HEK293 (cell line): ENCODE measurements around the gene CLASRP.

Source experiments
- CTCF ChIA-PET: fragments of 350-600 bp; formaldehyde crosslinking; extraction: SDS; loops from one replicate; lab custom pipeline; 2021; ENCODE audit warnings: antibody characterized with exemption; lab: Yijun Ruan, JAX
- POLR2A ChIA-PET: fragments of 300-600 bp; formaldehyde crosslinking; extraction: SDS; loops from one replicate; lab custom pipeline; 2020; ENCODE audit warnings: antibody characterized with exemption, inconsistent platforms; lab: Yijun Ruan, JAX
- H3K27ac ChIP-seq: fragments of 200-500 bp; sonication (Bioruptor generic); 2 replicates; pipeline ENCODE4 v1.5.1; 2014; ENCODE audit warnings: low read depth, low read length, control low read depth, inconsistent platforms; ENCODE audit errors: extremely low read depth
- H3K36me3 ChIP-seq, 2 experiments: fragments of 200-500 bp in 1 of 2; sonication (Bioruptor generic) in 1 of 2; 1 replicate in 1 of 2; 2 replicates in 1 of 2; pipeline ENCODE4 v1.5.1; 2014 to 2017; ENCODE audit warnings: inconsistent platforms in 2 of 2, low read length in 2 of 2; ENCODE audit not compliant: control insufficient read depth in 2 of 2, insufficient read depth in 1 of 2
- H3K4me1 ChIP-seq: fragments of 200-500 bp; sonication (Bioruptor generic); 2 replicates; pipeline ENCODE4 v1.5.1; 2014; ENCODE audit warnings: mild to moderate bottlenecking, low read length, inconsistent platforms; ENCODE audit not compliant: control insufficient read depth, insufficient read depth
- H3K4me3 ChIP-seq: 2 replicates; pipeline ENCODE4 v1.5.1; 2011; ENCODE audit warnings: low read depth, mild to moderate bottlenecking, control low read depth, low read length, moderate library complexity
- H3K9me3 ChIP-seq: fragments of 200-500 bp; sonication (Bioruptor generic); 2 replicates; pipeline ENCODE4 v1.5.1; 2014; ENCODE audit warnings: low read depth, low read length, inconsistent platforms; ENCODE audit not compliant: control insufficient read depth, insufficient read depth
- GLIS1 ChIP-seq: fragments of 450-650 bp; formaldehyde crosslinking; IDR thresholded peaks from 2 replicates; pipeline ENCODE4 v1.5.1; 2016; ENCODE audit warnings: missing biosample characterization, missing genetic modification characterization
- KLF10 ChIP-seq: fragments of 450-650 bp; IDR thresholded peaks from 2 replicates; pipeline ENCODE4 v1.5.1; 2018; ENCODE audit warnings: missing biosample characterization, mild to moderate bottlenecking, missing genetic modification characterization
- MYNN ChIP-seq: fragments of 450-650 bp; formaldehyde crosslinking; IDR thresholded peaks from 2 replicates; pipeline ENCODE4 v1.5.1; 2016; ENCODE audit warnings: missing biosample characterization, missing genetic modification characterization, borderline replicate concordance
- SETDB1 ChIP-seq: IDR thresholded peaks from one replicate; pipeline ENCODE4 v1.6.1; 2017; ENCODE audit warnings: mild to moderate bottlenecking, low read length, moderate library complexity, mixed read lengths; ENCODE audit not compliant: insufficient read length
- SP2 ChIP-seq: fragments of 450-650 bp; formaldehyde crosslinking; IDR thresholded peaks from 2 replicates; pipeline ENCODE4 v1.5.1; 2016; ENCODE audit warnings: missing biosample characterization, missing genetic modification characterization
- ZNF184 ChIP-seq: fragments of 450-650 bp; IDR thresholded peaks from 2 replicates; pipeline ENCODE4 v1.5.1; 2018; ENCODE audit warnings: missing biosample characterization, mild to moderate bottlenecking, missing genetic modification characterization
- ZNF501 ChIP-seq: fragments of 450-650 bp; formaldehyde crosslinking; IDR thresholded peaks from 2 replicates; pipeline ENCODE4 v1.5.1; 2016; ENCODE audit warnings: missing biosample characterization, missing genetic modification characterization
- ZNF76 ChIP-seq: fragments of 450-650 bp; formaldehyde crosslinking; IDR thresholded peaks from 2 replicates; pipeline ENCODE4; 2016; ENCODE audit warnings: low read depth, missing biosample characterization, missing genetic modification characterization, borderline replicate concordance
- ZNF768 ChIP-seq: fragments of 450-650 bp; formaldehyde crosslinking; IDR thresholded peaks from 2 replicates; pipeline ENCODE4 v1.5.1; 2018; ENCODE audit warnings: missing biosample characterization, mild to moderate bottlenecking, missing genetic modification characterization
- ZNF776 ChIP-seq: fragments of 450-650 bp; formaldehyde crosslinking; IDR thresholded peaks from 2 replicates; pipeline ENCODE4 v1.5.0; 2017; ENCODE audit warnings: missing biosample characterization, missing genetic modification characterization, borderline replicate concordance
- TF ChIP-seq, protein P1 (sequence below): fragments of 450-650 bp; formaldehyde crosslinking; IDR thresholded peaks from 2 replicates; pipeline ENCODE4 v1.5.1; 2016; ENCODE audit warnings: missing biosample characterization, missing genetic modification characterization
- TF ChIP-seq, protein P2 (sequence below): fragments of 450-650 bp; formaldehyde crosslinking; IDR thresholded peaks from 2 replicates; pipeline ENCODE4 v1.5.1; 2016; ENCODE audit warnings: missing biosample characterization, missing genetic modification characterization
- TF ChIP-seq, protein P3 (sequence below): fragments of 450-650 bp; formaldehyde crosslinking; IDR thresholded peaks from 2 replicates; pipeline ENCODE4 v1.5.1; 2016; ENCODE audit warnings: missing biosample characterization, missing genetic modification characterization
- TF ChIP-seq, protein P4 (sequence below): fragments of 450-650 bp; formaldehyde crosslinking; IDR thresholded peaks from 2 replicates; pipeline ENCODE4 v1.5.1; 2016; ENCODE audit warnings: missing biosample characterization, missing genetic modification characterization

Gene CLASRP

DNA sequence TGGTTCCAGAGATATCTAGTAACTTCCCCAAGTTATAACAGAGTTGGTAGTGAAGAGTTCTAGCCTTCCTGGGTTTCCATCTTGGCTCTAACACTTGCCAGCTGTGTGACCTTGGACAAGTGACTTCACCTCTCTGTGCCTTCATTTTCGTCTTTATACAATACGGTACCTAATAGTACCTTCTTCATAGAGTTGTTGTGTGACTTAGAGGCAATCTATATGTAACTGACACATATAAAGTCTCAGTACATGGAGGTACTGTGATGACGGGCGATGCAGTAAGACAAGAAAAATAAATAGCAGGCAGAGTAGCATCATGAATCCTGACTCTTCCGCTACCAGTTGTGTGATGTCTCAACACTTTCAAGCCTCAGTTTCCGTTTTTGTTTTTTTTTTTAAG is 8.0 kb upstream of the CLASRP start:
- 0 out of 2 replicates have a peak, but pooled peaks have one; percentile 25 for TF ChIP-seq ZNF768 (tag by site-specific recombination)
- TF ChIP-seq, protein P1, sequence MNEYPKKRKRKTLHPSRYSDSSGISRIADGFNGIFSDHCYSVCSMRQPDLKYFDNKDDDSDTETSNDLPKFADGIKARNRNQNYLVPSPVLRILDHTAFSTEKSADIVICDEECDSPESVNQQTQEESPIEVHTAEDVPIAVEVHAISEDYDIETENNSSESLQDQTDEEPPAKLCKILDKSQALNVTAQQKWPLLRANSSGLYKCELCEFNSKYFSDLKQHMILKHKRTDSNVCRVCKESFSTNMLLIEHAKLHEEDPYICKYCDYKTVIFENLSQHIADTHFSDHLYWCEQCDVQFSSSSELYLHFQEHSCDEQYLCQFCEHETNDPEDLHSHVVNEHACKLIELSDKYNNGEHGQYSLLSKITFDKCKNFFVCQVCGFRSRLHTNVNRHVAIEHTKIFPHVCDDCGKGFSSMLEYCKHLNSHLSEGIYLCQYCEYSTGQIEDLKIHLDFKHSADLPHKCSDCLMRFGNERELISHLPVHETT = no peak
- Histone ChIP-seq H3K36me3 (no peaks in the 10 kb centered on the region), H3K4me3 (no peak overlapping the region), H3K9me3 (no peaks in the 10 kb centered on the region), H3K27ac (no peak overlapping the region), H3K4me1 (no peaks in the 10 kb centered on the region)
- ChIA-PET CTCF (no interaction called here), POLR2A (interaction anchor here (2.1 kb wide), 1 partner anchor 8 kb away, joined by 14 read pairs; the partner anchor contains the start of gene CLASRP)

DNA sequence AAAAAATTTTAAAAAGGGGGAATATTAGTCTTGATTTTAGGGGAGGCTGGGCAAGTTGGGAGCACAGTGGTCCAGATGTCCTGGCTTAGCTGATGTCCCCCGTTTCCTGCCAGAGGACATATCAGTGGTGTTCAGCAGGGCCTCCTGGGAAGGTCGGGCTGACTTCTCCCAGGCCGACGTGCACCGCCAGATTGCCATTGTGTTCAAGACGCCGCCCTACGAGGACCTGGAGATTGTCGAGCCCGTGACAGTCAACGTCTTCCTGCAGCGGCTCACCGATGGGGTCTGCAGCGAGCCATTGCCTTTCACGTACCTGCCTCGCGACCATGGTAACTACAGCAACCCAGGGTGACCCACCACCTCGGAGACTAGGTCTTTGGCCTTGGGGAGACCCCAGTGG is 6.4 kb upstream of the CLASRP start:
- TF ChIP-seq, protein P2, sequence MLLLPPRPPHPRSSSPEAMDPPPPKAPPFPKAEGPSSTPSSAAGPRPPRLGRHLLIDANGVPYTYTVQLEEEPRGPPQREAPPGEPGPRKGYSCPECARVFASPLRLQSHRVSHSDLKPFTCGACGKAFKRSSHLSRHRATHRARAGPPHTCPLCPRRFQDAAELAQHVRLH (tag by site-specific recombination) = no peak
- TF ChIP-seq ZNF184 (tag by site-specific recombination) (no peak), ZNF76 (tag by site-specific recombination) (no peak), SETDB1 (no peak), KLF10 (tag by site-specific recombination) (no peak), SP2 (tag by site-specific recombination) (no peak)
- TF ChIP-seq, protein P3, sequence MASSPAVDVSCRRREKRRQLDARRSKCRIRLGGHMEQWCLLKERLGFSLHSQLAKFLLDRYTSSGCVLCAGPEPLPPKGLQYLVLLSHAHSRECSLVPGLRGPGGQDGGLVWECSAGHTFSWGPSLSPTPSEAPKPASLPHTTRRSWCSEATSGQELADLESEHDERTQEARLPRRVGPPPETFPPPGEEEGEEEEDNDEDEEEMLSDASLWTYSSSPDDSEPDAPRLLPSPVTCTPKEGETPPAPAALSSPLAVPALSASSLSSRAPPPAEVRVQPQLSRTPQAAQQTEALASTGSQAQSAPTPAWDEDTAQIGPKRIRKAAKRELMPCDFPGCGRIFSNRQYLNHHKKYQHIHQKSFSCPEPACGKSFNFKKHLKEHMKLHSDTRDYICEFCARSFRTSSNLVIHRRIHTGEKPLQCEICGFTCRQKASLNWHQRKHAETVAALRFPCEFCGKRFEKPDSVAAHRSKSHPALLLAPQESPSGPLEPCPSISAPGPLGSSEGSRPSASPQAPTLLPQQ = no peak
- Histone ChIP-seq H3K27ac (no peak overlapping the region), H3K36me3 (no peaks in the 10 kb centered on the region), H3K4me3 (no peak overlapping the region), H3K4me1 (no peaks in the 10 kb centered on the region), H3K9me3 (no peaks in the 10 kb centered on the region)
- CTCF ChIA-PET = interaction anchor here (1.3 kb wide), 1 partner anchor 111 kb away, joined by 4 read pairs; no protein-coding TSS in a partner anchor
- POLR2A ChIA-PET = interaction anchor here (1.2 kb wide), 1 partner anchor 31 kb away, joined by 3 read pairs; no protein-coding TSS in a partner anchor

DNA sequence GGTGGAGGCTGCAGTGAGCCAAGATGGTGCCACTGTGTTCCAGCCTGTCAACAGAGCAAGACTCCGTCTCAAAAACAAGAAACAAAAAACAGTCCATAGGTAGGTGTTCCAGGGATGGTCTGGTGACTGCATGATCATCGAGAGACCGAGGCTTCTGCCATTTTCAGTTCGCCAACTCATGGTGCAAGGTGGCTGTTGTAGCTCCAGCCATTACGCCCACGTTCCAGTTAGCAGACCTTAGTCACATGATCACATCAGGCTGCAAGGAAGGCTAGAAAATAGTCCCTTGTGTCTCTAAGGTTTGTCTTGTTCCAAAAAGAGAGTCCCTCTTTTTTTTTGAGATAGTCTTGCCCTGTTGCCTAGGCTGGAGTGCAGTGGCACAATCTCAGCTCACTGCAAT is 3.1 kb upstream of the CLASRP start:
- CTCF ChIA-PET = interaction anchor here (0.6 to 2.0 kb wide), 3 partner anchors 19 to 224 kb away, joined by 3 to 6 read pairs (median 3); no protein-coding TSS in a partner anchor
- no peak overlapping the region for H3K27ac ChIP-seq
- peaks cover 8 to 12% of the 10 kb centered on the region in 2 experiments for H3K36me3 ChIP-seq
- H3K9me3 ChIP-seq = no peaks in the 10 kb centered on the region
- POLR2A ChIA-PET = no interaction called here
- peaks cover 7% of the 10 kb centered on the region for H3K4me1 ChIP-seq
- no peak for TF ChIP-seq GLIS1
- TF ChIP-seq, protein P4, sequence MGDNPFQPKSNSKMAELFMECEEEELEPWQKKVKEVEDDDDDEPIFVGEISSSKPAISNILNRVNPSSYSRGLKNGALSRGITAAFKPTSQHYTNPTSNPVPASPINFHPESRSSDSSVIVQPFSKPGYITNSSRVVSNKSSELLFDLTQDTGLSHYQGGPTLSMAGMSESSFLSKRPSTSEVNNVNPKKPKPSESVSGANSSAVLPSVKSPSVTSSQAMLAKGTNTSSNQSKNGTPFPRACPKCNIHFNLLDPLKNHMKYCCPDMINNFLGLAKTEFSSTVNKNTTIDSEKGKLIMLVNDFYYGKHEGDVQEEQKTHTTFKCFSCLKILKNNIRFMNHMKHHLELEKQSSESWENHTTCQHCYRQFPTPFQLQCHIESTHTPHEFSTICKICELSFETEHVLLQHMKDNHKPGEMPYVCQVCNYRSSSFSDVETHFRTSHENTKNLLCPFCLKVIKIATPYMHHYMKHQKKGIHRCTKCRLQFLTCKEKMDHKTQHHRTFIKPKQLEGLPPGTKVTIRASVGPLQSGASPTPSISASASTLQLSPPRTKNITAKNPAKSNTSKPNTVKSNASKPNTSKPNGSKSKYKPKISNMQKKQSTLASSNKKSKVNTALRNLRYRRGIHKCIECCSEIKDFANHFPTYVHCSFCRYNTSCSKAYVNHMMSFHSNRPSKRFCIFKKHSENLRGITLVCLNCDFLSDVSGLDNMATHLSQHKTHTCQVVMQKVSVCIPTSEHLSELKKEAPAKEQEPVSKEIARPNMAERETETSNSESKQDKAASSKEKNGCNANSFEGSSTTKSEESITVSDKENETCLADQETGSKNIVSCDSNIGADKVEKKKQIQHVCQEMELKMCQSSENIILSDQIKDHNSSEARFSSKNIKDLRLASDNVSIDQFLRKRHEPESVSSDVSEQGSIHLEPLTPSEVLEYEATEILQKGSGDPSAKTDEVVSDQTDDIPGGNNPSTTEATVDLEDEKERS (tag by site-specific recombination) = peak; percentile 99
- peak; percentile 58 for TF ChIP-seq SETDB1
- TF ChIP-seq, protein P2 (tag by site-specific recombination) = peak; percentile 86
- TF ChIP-seq MYNN (tag by site-specific recombination) = no peak
- TF ChIP-seq ZNF501 (tag by site-specific recombination) = no peak
- no peak for TF ChIP-seq ZNF776 (tag by site-specific recombination)
- H3K4me3 ChIP-seq = no peak overlapping the region
